Left ventricle myocardium superior (tissue), 1 donor: ENCODE data around the gene FAM234A. TPM values are rescaled to one million over a fixed set of nuclear protein-coding genes. Genes with fewer than 3 reads are reported as not detected.

Source experiments
- total RNA-seq: library from RNA; stranded (reverse); fragmentation: NEBNext Ultra II Directional; extraction: Animal tissue kit (Norgen Biotek cat#: 25700); gene quantifications from one replicate; pipeline ENCODE4 v1.2.1, GENCODE V29; 2021
- donor health status: DM: no; HTN: yes; CAD: no; lungs with severe emphysema.

The FAM234A gene
- total RNA-seq, 1 donor from 2014 or later, result 143 TPM

Other genes with a start within 250 kb of the FAM234A start
- gene POLR3K, start 181.2 kb upstream of the FAM234A start, total RNA-seq, result 12.9 TPM
- gene SNRNP25, start 181.0 kb upstream of the FAM234A start, total RNA-seq, result 72.8 TPM
- gene RHBDF1, start 162.2 kb upstream of the FAM234A start, total RNA-seq, result 20.0 TPM
- 31.2 TPM for gene MPG, start 156.6 kb upstream of the FAM234A start, total RNA-seq
- 21.7 TPM for gene NPRL3, start 96.1 kb upstream of the FAM234A start, total RNA-seq
- not detected for gene HBZ, start 82.2 kb upstream of the FAM234A start, total RNA-seq
- gene HBM, start 68.8 kb upstream of the FAM234A start, total RNA-seq, result not detected
- 37.2 TPM for gene HBA2, start 61.9 kb upstream of the FAM234A start, total RNA-seq
- 48.9 TPM for gene HBA1, start 58.1 kb upstream of the FAM234A start, total RNA-seq
- not detected for gene HBQ1, start 54.4 kb upstream of the FAM234A start, total RNA-seq
- gene LUC7L, start 5.4 kb upstream of the FAM234A start, total RNA-seq, result 25.4 TPM
- 14.8 TPM for gene RGS11, start 41.1 kb downstream of the FAM234A start, total RNA-seq
- gene ARHGDIG, start 45.8 kb downstream of the FAM234A start, total RNA-seq, result 14.9 TPM
- gene PDIA2, start 48.3 kb downstream of the FAM234A start, total RNA-seq, result 2.6 TPM
- 14.4 TPM for gene AXIN1, start 117.9 kb downstream of the FAM234A start, total RNA-seq
- gene MRPL28, start 135.7 kb downstream of the FAM234A start, total RNA-seq, result 77.2 TPM
- gene PGAP6, start 147.2 kb downstream of the FAM234A start, total RNA-seq, result 34.2 TPM
- 89.2 TPM for gene NME4, start 162.4 kb downstream of the FAM234A start, total RNA-seq
- 9.8 TPM for gene DECR2, start 167.1 kb downstream of the FAM234A start, total RNA-seq
- gene RAB11FIP3, start 190.8 kb downstream of the FAM234A start, total RNA-seq, result 28.3 TPM